Measurements from ENCODE around the gene DHRSX. TPM values are rescaled to one million over a fixed set of nuclear protein-coding genes. Genes with fewer than 3 reads are reported as not detected.

DHRSX gene
- total and polyA plus RNA-seq, 2 of the 13 experiments (the other 11 are each of a cell fraction or from before 2014, with no cell fraction given): 15.5 to 24.3 TPM

DNA sequence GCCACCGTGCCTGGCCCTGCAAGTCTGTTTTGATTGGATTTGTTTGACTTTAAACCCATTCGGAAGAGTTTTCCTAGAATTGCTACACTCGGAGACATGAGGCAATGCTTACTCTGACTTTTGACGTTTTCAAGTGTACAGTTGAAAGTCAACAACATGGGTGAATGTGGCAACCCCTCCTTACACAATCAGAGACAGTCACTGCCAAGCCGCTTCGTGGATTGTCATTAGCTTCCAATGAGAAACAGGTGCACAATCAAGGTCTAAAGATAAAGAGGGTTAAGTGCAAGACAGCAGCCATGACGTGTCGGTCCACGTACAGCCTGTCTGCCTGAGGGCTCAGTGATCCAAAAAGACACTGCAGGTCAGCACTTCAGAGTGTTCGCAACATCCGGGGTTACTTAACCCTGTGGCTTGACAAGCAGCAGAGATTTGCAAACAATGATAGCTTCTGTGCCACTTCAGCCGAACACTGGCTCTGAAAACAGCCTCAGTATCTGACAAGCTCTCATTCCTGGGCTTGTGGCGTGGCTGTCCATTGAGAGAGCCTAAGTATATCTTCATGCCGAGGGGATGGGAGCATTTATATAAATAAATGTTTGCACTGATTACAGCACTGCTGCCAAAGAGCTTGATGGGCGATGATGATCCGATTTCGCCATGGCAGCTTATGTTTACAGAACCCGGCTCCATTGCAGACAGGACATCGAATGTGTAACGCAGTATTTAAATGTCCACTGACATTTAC lies 180.0 kb downstream of the DHRSX start (continued):
- TF ChIP-seq, protein P1, sequence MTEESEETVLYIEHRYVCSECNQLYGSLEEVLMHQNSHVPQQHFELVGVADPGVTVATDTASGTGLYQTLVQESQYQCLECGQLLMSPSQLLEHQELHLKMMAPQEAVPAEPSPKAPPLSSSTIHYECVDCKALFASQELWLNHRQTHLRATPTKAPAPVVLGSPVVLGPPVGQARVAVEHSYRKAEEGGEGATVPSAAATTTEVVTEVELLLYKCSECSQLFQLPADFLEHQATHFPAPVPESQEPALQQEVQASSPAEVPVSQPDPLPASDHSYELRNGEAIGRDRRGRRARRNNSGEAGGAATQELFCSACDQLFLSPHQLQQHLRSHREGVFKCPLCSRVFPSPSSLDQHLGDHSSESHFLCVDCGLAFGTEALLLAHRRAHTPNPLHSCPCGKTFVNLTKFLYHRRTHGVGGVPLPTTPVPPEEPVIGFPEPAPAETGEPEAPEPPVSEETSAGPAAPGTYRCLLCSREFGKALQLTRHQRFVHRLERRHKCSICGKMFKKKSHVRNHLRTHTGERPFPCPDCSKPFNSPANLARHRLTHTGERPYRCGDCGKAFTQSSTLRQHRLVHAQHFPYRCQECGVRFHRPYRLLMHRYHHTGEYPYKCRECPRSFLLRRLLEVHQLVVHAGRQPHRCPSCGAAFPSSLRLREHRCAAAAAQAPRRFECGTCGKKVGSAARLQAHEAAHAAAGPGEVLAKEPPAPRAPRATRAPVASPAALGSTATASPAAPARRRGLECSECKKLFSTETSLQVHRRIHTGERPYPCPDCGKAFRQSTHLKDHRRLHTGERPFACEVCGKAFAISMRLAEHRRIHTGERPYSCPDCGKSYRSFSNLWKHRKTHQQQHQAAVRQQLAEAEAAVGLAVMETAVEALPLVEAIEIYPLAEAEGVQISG (CRISPR knock-in tag; IDR thresholded peaks at IDR 0.05): peak; percentile 75
- TF ChIP-seq ZMYM2 (CRISPR knock-in tag; IDR thresholded peaks at IDR 0.05): peak; percentile 82; the same call in 1 of the 2 replicates
- no peak for TF ChIP-seq ZNF207 (IDR thresholded peaks at IDR 0.05; ENCODE audit: borderline replicate concordance)
- 0 out of 2 replicates have a peak, but pooled peaks have one; percentile 72 for TF ChIP-seq KLF6 (CRISPR knock-in tag; IDR thresholded peaks at IDR 0.05)
- peak; percentile 87; the same call in 1 of the 2 replicates for TF ChIP-seq PHF21A (CRISPR knock-in tag; IDR thresholded peaks at IDR 0.05)
- TF ChIP-seq HNF4A (CRISPR knock-in tag; IDR thresholded peaks at IDR 0.05): peak; percentile 88
- peak; percentile 50; the same call in 1 of the 2 replicates for TF ChIP-seq AKAP8 (CRISPR knock-in tag; IDR thresholded peaks at IDR 0.05)
- peak; percentile 97 for TF ChIP-seq HMG20A (CRISPR knock-in tag; IDR thresholded peaks at IDR 0.05; ENCODE audit: borderline replicate concordance)
- TF ChIP-seq MXD4 (CRISPR knock-in tag; IDR thresholded peaks at IDR 0.05): peak; percentile 34; the same call in 1 of the 2 replicates
- TF ChIP-seq, protein P2, sequence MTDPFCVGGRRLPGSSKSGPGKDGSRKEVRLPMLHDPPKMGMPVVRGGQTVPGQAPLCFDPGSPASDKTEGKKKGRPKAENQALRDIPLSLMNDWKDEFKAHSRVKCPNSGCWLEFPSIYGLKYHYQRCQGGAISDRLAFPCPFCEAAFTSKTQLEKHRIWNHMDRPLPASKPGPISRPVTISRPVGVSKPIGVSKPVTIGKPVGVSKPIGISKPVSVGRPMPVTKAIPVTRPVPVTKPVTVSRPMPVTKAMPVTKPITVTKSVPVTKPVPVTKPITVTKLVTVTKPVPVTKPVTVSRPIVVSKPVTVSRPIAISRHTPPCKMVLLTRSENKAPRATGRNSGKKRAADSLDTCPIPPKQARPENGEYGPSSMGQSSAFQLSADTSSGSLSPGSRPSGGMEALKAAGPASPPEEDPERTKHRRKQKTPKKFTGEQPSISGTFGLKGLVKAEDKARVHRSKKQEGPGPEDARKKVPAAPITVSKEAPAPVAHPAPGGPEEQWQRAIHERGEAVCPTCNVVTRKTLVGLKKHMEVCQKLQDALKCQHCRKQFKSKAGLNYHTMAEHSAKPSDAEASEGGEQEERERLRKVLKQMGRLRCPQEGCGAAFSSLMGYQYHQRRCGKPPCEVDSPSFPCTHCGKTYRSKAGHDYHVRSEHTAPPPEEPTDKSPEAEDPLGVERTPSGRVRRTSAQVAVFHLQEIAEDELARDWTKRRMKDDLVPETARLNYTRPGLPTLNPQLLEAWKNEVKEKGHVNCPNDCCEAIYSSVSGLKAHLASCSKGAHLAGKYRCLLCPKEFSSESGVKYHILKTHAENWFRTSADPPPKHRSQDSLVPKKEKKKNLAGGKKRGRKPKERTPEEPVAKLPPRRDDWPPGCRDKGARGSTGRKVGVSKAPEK (CRISPR knock-in tag; IDR thresholded peaks at IDR 0.05; ENCODE audit: borderline replicate concordance): no peak
- 0 out of 2 replicates have a peak, but pooled peaks have one; percentile 52 for TF ChIP-seq ZNF224 (CRISPR knock-in tag; IDR thresholded peaks at IDR 0.05)
- TF ChIP-seq, protein P3, sequence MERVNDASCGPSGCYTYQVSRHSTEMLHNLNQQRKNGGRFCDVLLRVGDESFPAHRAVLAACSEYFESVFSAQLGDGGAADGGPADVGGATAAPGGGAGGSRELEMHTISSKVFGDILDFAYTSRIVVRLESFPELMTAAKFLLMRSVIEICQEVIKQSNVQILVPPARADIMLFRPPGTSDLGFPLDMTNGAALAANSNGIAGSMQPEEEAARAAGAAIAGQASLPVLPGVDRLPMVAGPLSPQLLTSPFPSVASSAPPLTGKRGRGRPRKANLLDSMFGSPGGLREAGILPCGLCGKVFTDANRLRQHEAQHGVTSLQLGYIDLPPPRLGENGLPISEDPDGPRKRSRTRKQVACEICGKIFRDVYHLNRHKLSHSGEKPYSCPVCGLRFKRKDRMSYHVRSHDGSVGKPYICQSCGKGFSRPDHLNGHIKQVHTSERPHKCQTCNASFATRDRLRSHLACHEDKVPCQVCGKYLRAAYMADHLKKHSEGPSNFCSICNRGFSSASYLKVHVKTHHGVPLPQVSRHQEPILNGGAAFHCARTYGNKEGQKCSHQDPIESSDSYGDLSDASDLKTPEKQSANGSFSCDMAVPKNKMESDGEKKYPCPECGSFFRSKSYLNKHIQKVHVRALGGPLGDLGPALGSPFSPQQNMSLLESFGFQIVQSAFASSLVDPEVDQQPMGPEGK (CRISPR knock-in tag; IDR thresholded peaks at IDR 0.05): peak; percentile 77
- TF ChIP-seq, protein P4, sequence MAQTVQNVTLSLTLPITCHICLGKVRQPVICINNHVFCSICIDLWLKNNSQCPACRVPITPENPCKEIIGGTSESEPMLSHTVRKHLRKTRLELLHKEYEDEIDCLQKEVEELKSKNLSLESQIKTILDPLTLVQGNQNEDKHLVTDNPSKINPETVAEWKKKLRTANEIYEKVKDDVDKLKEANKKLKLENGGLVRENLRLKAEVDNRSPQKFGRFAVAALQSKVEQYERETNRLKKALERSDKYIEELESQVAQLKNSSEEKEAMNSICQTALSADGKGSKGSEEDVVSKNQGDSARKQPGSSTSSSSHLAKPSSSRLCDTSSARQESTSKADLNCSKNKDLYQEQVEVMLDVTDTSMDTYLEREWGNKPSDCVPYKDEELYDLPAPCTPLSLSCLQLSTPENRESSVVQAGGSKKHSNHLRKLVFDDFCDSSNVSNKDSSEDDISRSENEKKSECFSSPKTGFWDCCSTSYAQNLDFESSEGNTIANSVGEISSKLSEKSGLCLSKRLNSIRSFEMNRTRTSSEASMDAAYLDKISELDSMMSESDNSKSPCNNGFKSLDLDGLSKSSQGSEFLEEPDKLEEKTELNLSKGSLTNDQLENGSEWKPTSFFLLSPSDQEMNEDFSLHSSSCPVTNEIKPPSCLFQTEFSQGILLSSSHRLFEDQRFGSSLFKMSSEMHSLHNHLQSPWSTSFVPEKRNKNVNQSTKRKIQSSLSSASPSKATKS (CRISPR knock-in tag; IDR thresholded peaks at IDR 0.05): no peak
- TF ChIP-seq SIN3B (IDR thresholded peaks at IDR 0.05; ENCODE audit: low read length): no peak
- TF ChIP-seq ZNF510 (CRISPR knock-in tag; IDR thresholded peaks at IDR 0.05; ENCODE audit: low read depth): no peak
- TF ChIP-seq, protein P5, sequence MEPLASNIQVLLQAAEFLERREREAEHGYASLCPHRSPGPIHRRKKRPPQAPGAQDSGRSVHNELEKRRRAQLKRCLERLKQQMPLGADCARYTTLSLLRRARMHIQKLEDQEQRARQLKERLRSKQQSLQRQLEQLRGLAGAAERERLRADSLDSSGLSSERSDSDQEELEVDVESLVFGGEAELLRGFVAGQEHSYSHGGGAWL (CRISPR knock-in tag; IDR thresholded peaks at IDR 0.05): no peak
- peak; percentile 50; the same call in 1 of the 2 replicates for TF ChIP-seq ZSCAN9 (CRISPR knock-in tag; IDR thresholded peaks at IDR 0.05; ENCODE audit: borderline replicate concordance)
- no peak for TF ChIP-seq KAT2B (IDR thresholded peaks at IDR 0.05; ENCODE audit: borderline replicate concordance, low read depth, low read length)
- TF ChIP-seq RBFOX2 (IDR thresholded peaks at IDR 0.05; ENCODE audit: low read depth, low read length): no peak

Measured in HepG2 (cell line).